Kidney epithelial cell (primary cell): ENCODE results near the gene STAT6. TPM values are rescaled to one million over a fixed set of nuclear protein-coding genes. Genes with fewer than 3 reads are reported as not detected.

Experiments
- DNase-seq: peaks from one replicate; pipeline ENCODE4 v3.0.0-alpha.2; 2010; ENCODE audit warnings: low read depth
- H3K27me3 ChIP-seq: 2 replicates; pipeline ENCODE4 v1.6.0; 2011; ENCODE audit warnings: low read length; ENCODE audit not compliant: control insufficient read depth, insufficient read depth
- H3K36me3 ChIP-seq: 2 replicates; pipeline ENCODE4 v1.5.1; 2011; ENCODE audit warnings: low read length; ENCODE audit not compliant: control insufficient read depth, insufficient read depth
- H3K4me3 ChIP-seq: 2 replicates; pipeline ENCODE4 v1.5.1; 2011; ENCODE audit warnings: low read depth, mild to moderate bottlenecking, control low read depth, low read length
- CTCF ChIP-seq: IDR thresholded peaks from 2 replicates; pipeline ENCODE4 v1.5.1; 2011; ENCODE audit warnings: mild to moderate bottlenecking, moderate library complexity, low read length, control low read depth, inconsistent platforms; ENCODE audit not compliant: insufficient read depth, poor library complexity, severe bottlenecking
- total RNA-seq: library from RNA; depleted of rRNA; stranded (reverse); fragments of >200 nt; gene quantifications from 2 replicates; pipeline ENCODE4 v1.2.3, GENCODE V29; 2015

Gene STAT6
- total RNA-seq, 1 donor from 2014 or later: 67.8 TPM

- DNase-seq: no peak
- H3K27me3 ChIP-seq: no peaks in the 10 kb centered on the region
- no peaks in the 10 kb centered on the region for H3K36me3 ChIP-seq
- no peak for TF ChIP-seq CTCF
- H3K4me3 ChIP-seq: no peak overlapping the region
These were observed 22.8 kb upstream of the STAT6 start for GRCh38 chr12:57133916-57134315.

GRCh38 chr12:57133013-57133569 is 21.9 kb upstream of the STAT6 start:
- DNase-seq: no peak
- no peak for TF ChIP-seq CTCF
- H3K36me3 ChIP-seq: no peaks in the 10 kb centered on the region
- no peaks in the 10 kb centered on the region for H3K27me3 ChIP-seq
- no peak overlapping the region for H3K4me3 ChIP-seq

- H3K27me3 ChIP-seq: no peaks in the 10 kb centered on the region
These were observed 21.0 kb upstream of the STAT6 start for GRCh38 chr12:57131896-57132744.

GRCh38 chr12:57130941-57131340 is 19.8 kb upstream of the STAT6 start:
- TF ChIP-seq CTCF: no peak
- H3K4me3 ChIP-seq: no peak overlapping the region
- DNase-seq: no peak
- H3K27me3 ChIP-seq: peaks cover 2% of the 10 kb centered on the region
- no peaks in the 10 kb centered on the region for H3K36me3 ChIP-seq

More at GRCh38 chr12:57131896-57132744, 21.0 kb upstream of the STAT6 start:
- H3K4me3 ChIP-seq: no peak overlapping the region
- H3K36me3 ChIP-seq: no peaks in the 10 kb centered on the region
- no peak for TF ChIP-seq CTCF
- DNase-seq: no peak

DNA sequence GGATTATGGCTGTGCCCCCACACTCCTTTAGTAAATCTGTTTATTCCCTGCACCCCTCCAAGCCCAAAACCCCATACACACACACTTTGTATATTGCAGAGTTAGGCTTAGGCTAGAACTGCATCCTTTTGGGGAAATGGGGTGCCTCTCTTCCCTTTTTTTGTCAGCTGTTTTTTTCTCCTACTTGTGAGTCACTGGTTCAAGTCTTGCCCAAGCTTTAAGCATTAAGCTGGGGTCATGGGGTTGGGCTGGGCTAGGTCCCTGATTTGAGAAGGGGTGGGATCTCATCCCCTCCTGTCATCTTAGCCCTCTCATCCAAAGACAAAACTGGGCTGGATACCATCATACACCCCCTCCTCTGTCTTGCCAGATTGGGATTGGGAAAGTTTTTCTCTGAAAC is 18.7 kb upstream of the STAT6 start:
- H3K27me3 ChIP-seq: peaks cover 2% of the 10 kb centered on the region
- H3K4me3 ChIP-seq: peak overlapping the region; percentile 79
- DNase-seq: no peak
- no peak for TF ChIP-seq CTCF
- H3K36me3 ChIP-seq: no peaks in the 10 kb centered on the region
